H1 (cell line): Measurements from ENCODE around the gene TCERG1L. TPM values are rescaled to one million over a fixed set of nuclear protein-coding genes. Genes with fewer than 3 reads are reported as not detected.
"Not testable (repeated sequence)": the region's sequence is repeated elsewhere in the genome, so short reads cannot be mapped to it uniquely, and the experiment has no call there.

Experiments used
- CTCF ChIA-PET: fragments of 300-600 bp; sonication (Branson Sonifier 250); formaldehyde crosslinking; loops from one replicate; lab custom pipeline; 2021; ENCODE audit not compliant: partially characterized antibody; lab: Charles Lee
- POLR2A ChIA-PET: fragments of 300-600 bp; sonication (Branson Sonifier 250); formaldehyde crosslinking; loops from one replicate; lab custom pipeline; 2021; ENCODE audit warnings: inconsistent platforms; ENCODE audit not compliant: partially characterized antibody; lab: Charles Lee
- DNase-seq, 2 experiments: peaks; one replicate each; pipeline versions ENCODE4 v3.0.0 to v3.0.0-alpha.2; 2010 to 2022; ENCODE audit warnings: low spot score in 2 of 2, low read depth in 1 of 2, mixed read lengths in 1 of 2
- FAIRE-seq: peaks from 2 replicates; lab custom pipeline; 2011; peaks lifted over from hg19 to GRCh38; lab: Jason Lieb, UNC
- H2AFZ ChIP-seq: 2 replicates; pipeline ENCODE4 v1.8.1; 2012; ENCODE audit warnings: low read length, inconsistent platforms
- H2AK5ac ChIP-seq: 2 replicates; pipeline ENCODE4 v1.6.1; 2013; ENCODE audit warnings: low read depth, low read length
- H2BK120ac ChIP-seq: replicated peaks from 2 replicates; pipeline ENCODE3; 2013; ENCODE audit warnings: low read depth, low read length, inconsistent platforms
- H2BK12ac ChIP-seq: 2 replicates; pipeline ENCODE4 v1.6.1; 2013; ENCODE audit warnings: low read depth, low read length
- H2BK15ac ChIP-seq: 2 replicates; pipeline ENCODE4 v1.6.1; 2013; ENCODE audit warnings: low read length
- H2BK20ac ChIP-seq: 2 replicates; pipeline ENCODE4 v1.6.1; 2013; ENCODE audit warnings: low read length
- H2BK5ac ChIP-seq: 2 replicates; pipeline ENCODE4 v1.6.1; 2013; ENCODE audit warnings: low read depth, low read length
- H3K14ac ChIP-seq: 2 replicates; pipeline ENCODE4 v1.6.1; 2013; ENCODE audit warnings: inconsistent platforms; ENCODE audit not compliant: insufficient read length
- H3K18ac ChIP-seq: 2 replicates; pipeline ENCODE4 v1.6.1; 2013; ENCODE audit warnings: low read length; ENCODE audit errors: extremely low read depth
- H3K23ac ChIP-seq: 2 replicates; pipeline ENCODE4 v1.6.1; 2013; ENCODE audit warnings: inconsistent platforms; ENCODE audit not compliant: insufficient read length
- H3K23me2 ChIP-seq: 2 replicates; pipeline ENCODE4 v1.6.1; 2013; ENCODE audit warnings: low read depth, low read length
- H3K27ac ChIP-seq: 2 replicates; pipeline ENCODE4 v1.6.1; 2011; ENCODE audit warnings: low read depth, low read length, inconsistent platforms
- H3K27me3 ChIP-seq, 4 experiments: replicated peaks in 1 of 4; 1 replicate in 1 of 4; 2 replicates in 3 of 4; pipeline versions ENCODE4 v1.6.1 to v1.8.1; 2011 to 2013; ENCODE audit warnings: low read length in 3 of 4, mild to moderate bottlenecking in 3 of 4, inconsistent platforms in 2 of 4, mixed read lengths in 2 of 4, moderate library complexity in 1 of 4; ENCODE audit not compliant: control insufficient read depth in 3 of 4, insufficient read depth in 3 of 4; ENCODE audit errors: extremely low read depth in 1 of 4
- H3K36me3 ChIP-seq, 4 experiments: 2 replicates each; pipeline versions ENCODE4 v1.6.1 to v1.8.1; 2011 to 2013; ENCODE audit warnings: mild to moderate bottlenecking in 4 of 4, low read length in 3 of 4, moderate library complexity in 2 of 4, control low read depth in 1 of 4, inconsistent platforms in 1 of 4; ENCODE audit not compliant: insufficient read depth in 4 of 4, control insufficient read depth in 2 of 4
- H3K4ac ChIP-seq: replicated peaks from 2 replicates; pipeline ENCODE3; 2013; ENCODE audit warnings: low read length, low read depth, mixed read lengths, inconsistent platforms; ENCODE audit not compliant: insufficient read length
- H3K4me1 ChIP-seq, 4 experiments: replicated peaks in 1 of 4; 1 replicate in 1 of 4; 2 replicates in 3 of 4; pipeline versions ENCODE4 v1.6.1 to v1.8.1; 2011 to 2013; ENCODE audit warnings: low read length in 3 of 4, inconsistent platforms in 2 of 4, mixed read lengths in 1 of 4; ENCODE audit not compliant: insufficient read depth in 4 of 4, control insufficient read depth in 3 of 4
- H3K4me2 ChIP-seq, 2 experiments: 2 replicates each; pipeline versions ENCODE4 v1.6.1 to v1.8.1; 2011 to 2013; ENCODE audit warnings: low read depth in 2 of 2, low read length in 2 of 2, control low read depth in 1 of 2, inconsistent platforms in 1 of 2, mild to moderate bottlenecking in 1 of 2; ENCODE audit not compliant: insufficient read depth in 1 of 2
- H3K4me3 ChIP-seq, 4 experiments: fragments of 200-600, 300-600 bp in 1 of 4; sonication (generic), shearing (Covaris generic), sonication (Bioruptor Twin) in 1 of 4; 2 replicates each; pipeline versions ENCODE4 v1.5.1 to v1.8.1; 2011 to 2016; ENCODE audit warnings: low read length in 4 of 4, low read depth in 3 of 4, control low read depth in 2 of 4, inconsistent platforms in 2 of 4, mild to moderate bottlenecking in 2 of 4, mixed read lengths in 1 of 4, moderate library complexity in 1 of 4; ENCODE audit not compliant: insufficient read depth in 2 of 4; ENCODE audit errors: extremely low read depth in 1 of 4
- H3K56ac ChIP-seq: replicated peaks from 2 replicates; pipeline ENCODE3; 2013; ENCODE audit warnings: low read depth, mild to moderate bottlenecking, mixed read lengths, low read length, inconsistent platforms; ENCODE audit not compliant: insufficient read length
- H3K79me1 ChIP-seq: 2 replicates; pipeline ENCODE4 v1.6.1; 2013; ENCODE audit warnings: low read depth, low read length, control low read depth
- H3K79me2 ChIP-seq, 2 experiments: 2 replicates each; pipeline versions ENCODE4 v1.6.1 to v1.8.1; 2012 to 2013; ENCODE audit warnings: low read length in 2 of 2, mild to moderate bottlenecking in 2 of 2, inconsistent platforms in 1 of 2; ENCODE audit not compliant: insufficient read depth in 2 of 2, control insufficient read depth in 1 of 2
- H3K9ac ChIP-seq, 4 experiments: replicated peaks in 1 of 4; 1 replicate in 1 of 4; 2 replicates in 3 of 4; pipeline versions ENCODE4 v1.6.1 to v1.8.1; 2011 to 2013; ENCODE audit warnings: low read depth in 3 of 4, low read length in 3 of 4, control low read depth in 2 of 4, mild to moderate bottlenecking in 2 of 4, moderate library complexity in 2 of 4, inconsistent platforms in 1 of 4; ENCODE audit errors: extremely low read depth in 1 of 4
- H3K9me3 ChIP-seq, 2 experiments: 2 replicates each; pipeline versions ENCODE4 v1.6.1 to v1.8.1; 2012 to 2013; ENCODE audit warnings: mild to moderate bottlenecking in 2 of 2, moderate library complexity in 2 of 2, control low read depth in 1 of 2, inconsistent platforms in 1 of 2, low read depth in 1 of 2, low read length in 1 of 2, mixed read lengths in 1 of 2; ENCODE audit not compliant: insufficient read depth in 2 of 2
- H4K20me1 ChIP-seq, 2 experiments: replicated peaks in 1 of 2; 2 replicates each; pipeline versions ENCODE3 to v1.8.1; 2011 to 2013; ENCODE audit warnings: inconsistent platforms in 2 of 2, low read length in 2 of 2, mild to moderate bottlenecking in 1 of 2; ENCODE audit not compliant: insufficient read depth in 2 of 2, control insufficient read depth in 1 of 2
- H4K5ac ChIP-seq: 2 replicates; pipeline ENCODE4 v1.6.1; 2013; ENCODE audit warnings: low read length, low read depth, mixed read lengths, inconsistent platforms; ENCODE audit not compliant: insufficient read length
- H4K8ac ChIP-seq: 2 replicates; pipeline ENCODE4 v1.8.0; 2013; ENCODE audit warnings: mild to moderate bottlenecking, moderate library complexity, low read length, inconsistent platforms; ENCODE audit not compliant: insufficient read depth; ENCODE audit errors: extremely low read depth
- H4K91ac ChIP-seq: replicated peaks from 2 replicates; pipeline ENCODE3; 2013; ENCODE audit warnings: low read length, mixed read lengths, inconsistent platforms; ENCODE audit not compliant: insufficient read length
- WGBS, 2 experiments: shearing (Covaris generic) in 1 of 2; methylation state at CpG; one replicate each; pipeline versions ENCODE4 v1.1.6 to v1.1.7; 2013 to 2015; ENCODE audit warnings: low lambda C conversion rate in 2 of 2, mixed read lengths in 2 of 2, inconsistent platforms in 1 of 2, low coverage in 1 of 2, missing lambda C conversion rate in 1 of 2; ENCODE audit not compliant: insufficient replicate concordance in 2 of 2, insufficient coverage in 1 of 2, insufficient read length in 1 of 2; ENCODE audit errors: extremely low coverage in 1 of 2, missing lambda C conversion rate in 1 of 2; 5-methylcytosine and 5-hydroxymethylcytosine counted together
- polyA plus RNA-seq, 7 experiments: library from polyadenylated mRNA; depleted of rRNA in 3 of 7; stranded (reverse) in 5 of 7; unstranded in 2 of 7; fragments of >200 nt in 5 of 7; fragments of 200-250 nt in 2 of 7; gene quantifications; 1 replicate in 5 of 7; 2 replicates in 1 of 7; 4 replicates in 1 of 7; pipeline versions ENCODE4 v1.2.1 to v1.2.3, GENCODE V29; 2011 to 2013; ENCODE audit warnings: missing spikeins in 2 of 7, mixed read lengths in 2 of 7
- total RNA-seq: library from RNA; stranded (reverse); fragmentation: NEBNext Ultra II Directional; extraction: Animal tissue kit (Norgen Biotek cat#: 25700); gene quantifications from 2 replicates; pipeline ENCODE4 v1.2.1, GENCODE V29; 2021

The TCERG1L gene
- total and polyA plus RNA-seq, 2 of the 8 experiments (the other 6 are each of a cell fraction or from before 2014, with no cell fraction given), result 3.9 to 6.9 TPM

- H3K79me2 ChIP-seq, H4K5ac ChIP-seq, H3K23ac ChIP-seq, H2AFZ ChIP-seq, H4K20me1 ChIP-seq, H3K27ac ChIP-seq, H2BK15ac ChIP-seq, H3K27me3 ChIP-seq, H3K18ac ChIP-seq, H3K9ac ChIP-seq, H2BK120ac ChIP-seq, FAIRE-seq, H2AK5ac ChIP-seq, POLR2A ChIA-PET, H2BK12ac ChIP-seq, H3K9me3 ChIP-seq, DNase-seq, H3K14ac ChIP-seq, H3K23me2 ChIP-seq, H2BK5ac ChIP-seq, H2BK20ac ChIP-seq, H3K79me1 ChIP-seq, H3K4me2 ChIP-seq, H3K4me3 ChIP-seq, H4K91ac ChIP-seq, H3K4me1 ChIP-seq, H4K8ac ChIP-seq, H3K36me3 ChIP-seq, H3K56ac ChIP-seq, H3K4ac ChIP-seq: not testable (repeated sequence)
- CTCF ChIA-PET, result interaction anchor here (1.6 kb wide), 2 partner anchors 12 to 34 kb away, joined by 4 to 6 read pairs; no protein-coding TSS in a partner anchor
- 84% methylated on average over 16 of the region's 16 CpGs; no CpG with 5 or more reads in 1 of the 2 experiments for WGBS, 2 experiments
These were observed 210.8 kb downstream of the TCERG1L start for GRCh38 chr10:131100418-131101410.
